HG03066 (cell line): Measurements from ENCODE around the gene MAPK1IP1L.

Experiments
- ATAC-seq: cut with Tn5 transposase; IDR thresholded peaks from one replicate; pipeline ENCODE4 v1.9.1; 2021; ENCODE audit warnings: low read depth; ENCODE audit not compliant: unreplicated experiment

The MAPK1IP1L gene

DNA sequence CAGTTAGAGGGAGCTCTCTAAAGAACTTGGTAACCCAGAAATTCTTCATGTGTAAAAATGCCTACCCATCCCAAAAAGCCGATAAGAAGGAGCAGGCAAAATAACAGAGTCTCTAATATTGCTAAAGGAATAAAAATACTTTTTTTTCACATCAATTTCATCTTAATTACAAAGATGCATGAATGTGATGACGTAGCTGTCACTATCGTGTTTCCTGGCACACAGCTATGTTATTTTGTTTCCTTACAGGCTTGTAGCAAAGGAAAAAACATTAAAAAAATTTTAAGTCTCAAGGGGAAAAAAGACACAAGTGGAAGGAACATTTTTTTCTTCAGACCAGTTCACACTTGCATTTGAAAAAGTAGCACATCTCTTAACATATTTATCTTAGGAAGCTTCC lies 67.3 kb downstream of the MAPK1IP1L start:
- no peak for ATAC-seq
